Lower leg skin (tissue), 3 donors: ENCODE measurements around the gene HP1BP3.

Source experiments
- CTCF ChIP-seq, 3 donors: fragments of 450-650 bp; IDR thresholded peaks; one replicate each; pipeline ENCODE4 v1.5.1; 2016; ENCODE audit warnings: antibody characterized with exemption in 3 of 3, mild to moderate bottlenecking in 3 of 3, moderate library complexity in 2 of 3
- POLR2A ChIP-seq, 2 donors: fragments of 450-650 bp; IDR thresholded peaks; one replicate each; pipeline ENCODE4 v1.6.1; 2016 to 2017; ENCODE audit warnings: antibody characterized with exemption in 2 of 2, mild to moderate bottlenecking in 1 of 2, moderate library complexity in 1 of 2

GRCh38 chr1:20829946-20830345 lies 42.8 kb upstream of the HP1BP3 start:
- TF ChIP-seq POLR2A (IDR thresholded peaks at IDR 0.05) (no peak), CTCF (IDR thresholded peaks at IDR 0.05) (no peak)
